Measurements from ENCODE around the gene DAND5.

DNA sequence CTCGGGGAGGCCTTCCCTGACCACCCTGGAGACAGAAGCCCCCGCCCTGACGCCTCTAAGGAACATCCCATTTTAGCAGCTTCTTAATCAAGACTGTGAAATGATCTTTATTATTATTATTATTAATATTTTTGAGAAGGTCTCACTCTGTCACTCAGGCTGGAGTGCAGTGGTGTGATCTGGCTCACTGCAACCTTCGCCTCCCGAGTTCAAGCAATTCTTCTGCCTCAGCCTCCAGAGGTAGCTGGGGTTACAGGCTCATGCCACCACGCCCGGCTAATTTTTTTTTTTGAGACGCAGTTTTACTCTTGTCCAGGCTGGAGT is 3.6 kb upstream of the DAND5 start:
- TF ChIP-seq, protein P1, sequence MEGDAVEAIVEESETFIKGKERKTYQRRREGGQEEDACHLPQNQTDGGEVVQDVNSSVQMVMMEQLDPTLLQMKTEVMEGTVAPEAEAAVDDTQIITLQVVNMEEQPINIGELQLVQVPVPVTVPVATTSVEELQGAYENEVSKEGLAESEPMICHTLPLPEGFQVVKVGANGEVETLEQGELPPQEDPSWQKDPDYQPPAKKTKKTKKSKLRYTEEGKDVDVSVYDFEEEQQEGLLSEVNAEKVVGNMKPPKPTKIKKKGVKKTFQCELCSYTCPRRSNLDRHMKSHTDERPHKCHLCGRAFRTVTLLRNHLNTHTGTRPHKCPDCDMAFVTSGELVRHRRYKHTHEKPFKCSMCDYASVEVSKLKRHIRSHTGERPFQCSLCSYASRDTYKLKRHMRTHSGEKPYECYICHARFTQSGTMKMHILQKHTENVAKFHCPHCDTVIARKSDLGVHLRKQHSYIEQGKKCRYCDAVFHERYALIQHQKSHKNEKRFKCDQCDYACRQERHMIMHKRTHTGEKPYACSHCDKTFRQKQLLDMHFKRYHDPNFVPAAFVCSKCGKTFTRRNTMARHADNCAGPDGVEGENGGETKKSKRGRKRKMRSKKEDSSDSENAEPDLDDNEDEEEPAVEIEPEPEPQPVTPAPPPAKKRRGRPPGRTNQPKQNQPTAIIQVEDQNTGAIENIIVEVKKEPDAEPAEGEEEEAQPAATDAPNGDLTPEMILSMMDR (IDR thresholded peaks at IDR 0.05), result no peak
- TF ChIP-seq ZC3H11A (IDR thresholded peaks at IDR 0.05) (no peak), EHF (CRISPR knock-in tag; IDR thresholded peaks at IDR 0.05) (no peak), POLR2A (IDR thresholded peaks at IDR 0.05; ENCODE audit: low read length) (no peak), ESRRA (IDR thresholded peaks at IDR 0.05; ENCODE audit: borderline replicate concordance, low read length) (no peak), CBX2 (IDR thresholded peaks at IDR 0.05; ENCODE audit: borderline replicate concordance, low read depth) (no peak), CBX8 (IDR thresholded peaks at IDR 0.05) (no peak)

All from A549 (cell line).